K562 (cell line): ENCODE results near the gene CCNY. TPM values are rescaled to one million over a fixed set of nuclear protein-coding genes. Genes with fewer than 3 reads are reported as not detected.

Source experiments
- CHD1 ChIP-seq: fragments of 200-600 bp; sonication (generic); IDR thresholded peaks from one replicate; pipeline ENCODE4 v1.6.1; 2012; ENCODE audit warnings: mild to moderate bottlenecking, moderate library complexity, low read length, inconsistent platforms
- CREB1 ChIP-seq, 2 experiments: sonication (generic) in 1 of 2; formaldehyde crosslinking in 1 of 2; IDR thresholded peaks; 2 replicates each; pipeline versions ENCODE4 v1.6.1 to v1.8.0; 2012 to 2022; ENCODE audit warnings: inconsistent platforms in 1 of 2, mild to moderate bottlenecking in 1 of 2, missing genetic modification reagents in 1 of 2, moderate library complexity in 1 of 2
- DMBX1 ChIP-seq: fragments of 250-450 bp; sonication (Bioruptor Pico); IDR thresholded peaks from 2 replicates; pipeline ENCODE4 v1.8.0; 2022; ENCODE audit warnings: inconsistent platforms, mild to moderate bottlenecking, moderate library complexity, borderline replicate concordance
- HLTF ChIP-seq: fragments of 450-650 bp; IDR thresholded peaks from 2 replicates; pipeline ENCODE4 v1.6.1; 2016
- HOMEZ ChIP-seq: fragments of 250-450 bp; sonication (Bioruptor Pico); IDR thresholded peaks from 2 replicates; pipeline ENCODE4 v1.4.0; 2020; ENCODE audit warnings: mild to moderate bottlenecking, moderate library complexity
- KLF10 ChIP-seq: fragments of 250-450 bp; sonication (Bioruptor Pico); IDR thresholded peaks from 2 replicates; pipeline ENCODE4 v1.6.1; 2021; ENCODE audit warnings: matching md5 sums
- MTF1 ChIP-seq: fragments of 250-450 bp; sonication (Bioruptor Pico); IDR thresholded peaks from 2 replicates; pipeline ENCODE4 v1.9.0; 2021; ENCODE audit warnings: moderate library complexity, mild to moderate bottlenecking, inconsistent platforms, borderline replicate concordance
- PYGO2 ChIP-seq: fragments of 450-650 bp; IDR thresholded peaks from 2 replicates; pipeline ENCODE4 v1.6.1; 2016; ENCODE audit warnings: mild to moderate bottlenecking, missing genetic modification characterization, moderate library complexity, missing compliant biosample characterization
- RBM25 ChIP-seq: fragments of 200-400 bp; formaldehyde crosslinking; IDR thresholded peaks from 2 replicates; pipeline ENCODE4 v1.6.1; 2018; ENCODE audit warnings: low read length, low read depth, moderate library complexity; ENCODE audit not compliant: severe bottlenecking
- SPI1 ChIP-seq: IDR thresholded peaks from 2 replicates; pipeline ENCODE4 v1.6.1; 2011; ENCODE audit warnings: low read depth, low read length, control low read depth, borderline replicate concordance
- XRCC4 ChIP-seq: IDR thresholded peaks from one replicate; pipeline ENCODE4 v1.6.1; 2011; ENCODE audit not compliant: insufficient read depth, insufficient read length; ENCODE audit errors: extremely low read depth
- YBX1 ChIP-seq: fragments of 450-650 bp; IDR thresholded peaks from 2 replicates; pipeline ENCODE4 v1.7.1; 2016; ENCODE audit warnings: mild to moderate bottlenecking
- polyA plus RNA-seq, 8 experiments: library from polyadenylated mRNA; depleted of rRNA in 4 of 8; stranded (reverse) in 5 of 8; unstranded in 3 of 8; fragments of >200 nt; fragmentation: Nextera tagmentation in 2 of 8; fragmentation: Illumina TruSeq in 1 of 8; extraction: Ambion mirVana in 2 of 8; extraction: Trizol in 1 of 8; gene quantifications; 2 replicates each; pipeline versions ENCODE4 v1.2.1 to v1.2.3, GENCODE V29; 2011 to 2014; ENCODE audit warnings: inconsistent platforms in 1 of 8, missing spikeins in 1 of 8
- total RNA-seq, 7 experiments: library from RNA; depleted of rRNA in 6 of 7; stranded (reverse); fragments of >200 nt in 6 of 7; fragmentation: Illumina TruSeq in 2 of 7; extraction: Trizol in 2 of 7; gene quantifications; 2 replicates each; pipeline versions ENCODE4 v1.2.1 to v1.2.3, GENCODE V29; 2011 to 2021; ENCODE audit warnings: low replicate concordance in 1 of 7
- TF ChIP-seq, protein P1 (sequence below), 2 experiments: fragments of 450-650 bp; IDR thresholded peaks; 2 replicates each; pipeline ENCODE4 v1.6.1; 2016
- TF ChIP-seq, protein P2 (sequence below): fragments of 450-650 bp; IDR thresholded peaks from 2 replicates; pipeline ENCODE4 v1.6.1; 2017; ENCODE audit warnings: antibody characterized with exemption, mild to moderate bottlenecking
- TF ChIP-seq, protein P3 (sequence below): sonication (generic); formaldehyde crosslinking; IDR thresholded peaks from 2 replicates; pipeline ENCODE4 v1.4.0; 2020; ENCODE audit warnings: mild to moderate bottlenecking, missing genetic modification reagents
- TF ChIP-seq, protein P4 (sequence below): fragments of 250-450 bp; sonication (Bioruptor Pico); IDR thresholded peaks from 2 replicates; pipeline ENCODE4 v1.4.0; 2020; ENCODE audit warnings: borderline replicate concordance

Gene CCNY
- total and polyA plus RNA-seq, 9 of the 15 experiments (the other 6 are each of a cell fraction or from before 2014, with no cell fraction given) = 8.4 to 109 (median 38.6) TPM

GRCh38 chr10:35563261-35563891, 227.1 kb downstream of the CCNY start (continued):
- TF ChIP-seq CHD1 (no peak), HOMEZ (CRISPR knock-in tag) (no peak), RBM25 (no peak), XRCC4 (no peak), MTF1 (no peak), SPI1 (no peak), CREB1 (IDR thresholded peaks at IDR 0.05) (no peak), CREB1 (CRISPR knock-in tag; IDR thresholded peaks at IDR 0.05) (peak; percentile 41; the same call in 1 of the 2 replicates), PYGO2 (tag) (no peak), HLTF (no peak), KLF10 (CRISPR knock-in tag) (no peak), DMBX1 (CRISPR knock-in tag) (no peak), YBX1 (no peak)
- TF ChIP-seq, protein P1, sequence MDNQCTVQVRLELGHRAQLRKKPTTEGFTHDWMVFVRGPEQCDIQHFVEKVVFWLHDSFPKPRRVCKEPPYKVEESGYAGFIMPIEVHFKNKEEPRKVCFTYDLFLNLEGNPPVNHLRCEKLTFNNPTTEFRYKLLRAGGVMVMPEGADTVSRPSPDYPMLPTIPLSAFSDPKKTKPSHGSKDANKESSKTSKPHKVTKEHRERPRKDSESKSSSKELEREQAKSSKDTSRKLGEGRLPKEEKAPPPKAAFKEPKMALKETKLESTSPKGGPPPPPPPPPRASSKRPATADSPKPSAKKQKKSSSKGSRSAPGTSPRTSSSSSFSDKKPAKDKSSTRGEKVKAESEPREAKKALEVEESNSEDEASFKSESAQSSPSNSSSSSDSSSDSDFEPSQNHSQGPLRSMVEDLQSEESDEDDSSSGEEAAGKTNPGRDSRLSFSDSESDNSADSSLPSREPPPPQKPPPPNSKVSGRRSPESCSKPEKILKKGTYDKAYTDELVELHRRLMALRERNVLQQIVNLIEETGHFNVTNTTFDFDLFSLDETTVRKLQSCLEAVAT (IDR thresholded peaks at IDR 0.05) = no peak
- TF ChIP-seq, protein P2, sequence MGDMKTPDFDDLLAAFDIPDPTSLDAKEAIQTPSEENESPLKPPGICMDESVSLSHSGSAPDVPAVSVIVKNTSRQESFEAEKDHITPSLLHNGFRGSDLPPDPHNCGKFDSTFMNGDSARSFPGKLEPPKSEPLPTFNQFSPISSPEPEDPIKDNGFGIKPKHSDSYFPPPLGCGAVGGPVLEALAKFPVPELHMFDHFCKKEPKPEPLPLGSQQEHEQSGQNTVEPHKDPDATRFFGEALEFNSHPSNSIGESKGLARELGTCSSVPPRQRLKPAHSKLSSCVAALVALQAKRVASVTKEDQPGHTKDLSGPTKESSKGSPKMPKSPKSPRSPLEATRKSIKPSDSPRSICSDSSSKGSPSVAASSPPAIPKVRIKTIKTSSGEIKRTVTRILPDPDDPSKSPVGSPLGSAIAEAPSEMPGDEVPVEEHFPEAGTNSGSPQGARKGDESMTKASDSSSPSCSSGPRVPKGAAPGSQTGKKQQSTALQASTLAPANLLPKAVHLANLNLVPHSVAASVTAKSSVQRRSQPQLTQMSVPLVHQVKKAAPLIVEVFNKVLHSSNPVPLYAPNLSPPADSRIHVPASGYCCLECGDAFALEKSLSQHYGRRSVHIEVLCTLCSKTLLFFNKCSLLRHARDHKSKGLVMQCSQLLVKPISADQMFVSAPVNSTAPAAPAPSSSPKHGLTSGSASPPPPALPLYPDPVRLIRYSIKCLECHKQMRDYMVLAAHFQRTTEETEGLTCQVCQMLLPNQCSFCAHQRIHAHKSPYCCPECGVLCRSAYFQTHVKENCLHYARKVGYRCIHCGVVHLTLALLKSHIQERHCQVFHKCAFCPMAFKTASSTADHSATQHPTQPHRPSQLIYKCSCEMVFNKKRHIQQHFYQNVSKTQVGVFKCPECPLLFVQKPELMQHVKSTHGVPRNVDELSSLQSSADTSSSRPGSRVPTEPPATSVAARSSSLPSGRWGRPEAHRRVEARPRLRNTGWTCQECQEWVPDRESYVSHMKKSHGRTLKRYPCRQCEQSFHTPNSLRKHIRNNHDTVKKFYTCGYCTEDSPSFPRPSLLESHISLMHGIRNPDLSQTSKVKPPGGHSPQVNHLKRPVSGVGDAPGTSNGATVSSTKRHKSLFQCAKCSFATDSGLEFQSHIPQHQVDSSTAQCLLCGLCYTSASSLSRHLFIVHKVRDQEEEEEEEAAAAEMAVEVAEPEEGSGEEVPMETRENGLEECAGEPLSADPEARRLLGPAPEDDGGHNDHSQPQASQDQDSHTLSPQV = no peak
- TF ChIP-seq, protein P3, sequence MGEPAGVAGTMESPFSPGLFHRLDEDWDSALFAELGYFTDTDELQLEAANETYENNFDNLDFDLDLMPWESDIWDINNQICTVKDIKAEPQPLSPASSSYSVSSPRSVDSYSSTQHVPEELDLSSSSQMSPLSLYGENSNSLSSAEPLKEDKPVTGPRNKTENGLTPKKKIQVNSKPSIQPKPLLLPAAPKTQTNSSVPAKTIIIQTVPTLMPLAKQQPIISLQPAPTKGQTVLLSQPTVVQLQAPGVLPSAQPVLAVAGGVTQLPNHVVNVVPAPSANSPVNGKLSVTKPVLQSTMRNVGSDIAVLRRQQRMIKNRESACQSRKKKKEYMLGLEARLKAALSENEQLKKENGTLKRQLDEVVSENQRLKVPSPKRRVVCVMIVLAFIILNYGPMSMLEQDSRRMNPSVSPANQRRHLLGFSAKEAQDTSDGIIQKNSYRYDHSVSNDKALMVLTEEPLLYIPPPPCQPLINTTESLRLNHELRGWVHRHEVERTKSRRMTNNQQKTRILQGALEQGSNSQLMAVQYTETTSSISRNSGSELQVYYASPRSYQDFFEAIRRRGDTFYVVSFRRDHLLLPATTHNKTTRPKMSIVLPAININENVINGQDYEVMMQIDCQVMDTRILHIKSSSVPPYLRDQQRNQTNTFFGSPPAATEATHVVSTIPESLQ = no peak
- TF ChIP-seq, protein P4, sequence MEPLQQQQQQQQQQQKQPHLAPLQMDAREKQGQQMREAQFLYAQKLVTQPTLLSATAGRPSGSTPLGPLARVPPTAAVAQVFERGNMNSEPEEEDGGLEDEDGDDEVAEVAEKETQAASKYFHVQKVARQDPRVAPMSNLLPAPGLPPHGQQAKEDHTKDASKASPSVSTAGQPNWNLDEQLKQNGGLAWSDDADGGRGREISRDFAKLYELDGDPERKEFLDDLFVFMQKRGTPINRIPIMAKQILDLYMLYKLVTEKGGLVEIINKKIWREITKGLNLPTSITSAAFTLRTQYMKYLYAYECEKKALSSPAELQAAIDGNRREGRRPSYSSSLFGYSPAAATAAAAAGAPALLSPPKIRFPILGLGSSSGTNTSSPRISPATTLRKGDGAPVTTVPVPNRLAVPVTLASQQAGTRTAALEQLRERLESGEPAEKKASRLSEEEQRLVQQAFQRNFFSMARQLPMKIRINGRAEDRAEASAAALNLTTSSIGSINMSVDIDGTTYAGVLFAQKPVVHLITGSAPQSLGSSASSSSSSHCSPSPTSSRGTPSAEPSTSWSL (CRISPR knock-in tag) = no peak
